NCI-H2196 (cell line): ENCODE data around the gene CD79A.

ENCODE experiments used
- DNase-seq: peaks from one replicate; lab custom pipeline; 2025; ENCODE audit not compliant: unreplicated experiment; lab: John Stamatoyannopoulos, UW

CD79A gene

GRCh38 chr19:41883463-41883820 lies 6.4 kb downstream of the CD79A start:
- no peak for DNase-seq

- DNase-seq, result peak; percentile 98
Observed at GRCh38 chr19:41883821-41884733, 7.0 kb downstream of the CD79A start.

- no peak for DNase-seq
Observed at GRCh38 chr19:41886761-41887710, 10.0 kb downstream of the CD79A start.

GRCh38 chr19:41887711-41888382 lies 10.8 kb downstream of the CD79A start:
- DNase-seq, result peak; percentile 84

GRCh38 chr19:41888926-41889325 lies 11.8 kb downstream of the CD79A start:
- DNase-seq, result no peak

GRCh38 chr19:41889896-41890295 lies 12.8 kb downstream of the CD79A start:
- no peak for DNase-seq

GRCh38 chr19:41890936-41891335 lies 13.9 kb downstream of the CD79A start:
- DNase-seq, result no peak

- DNase-seq, result no peak
Observed at GRCh38 chr19:41892173-41892902, 15.3 kb downstream of the CD79A start.

GRCh38 chr19:41893899-41894298 lies 16.8 kb downstream of the CD79A start:
- DNase-seq, result no peak

GRCh38 chr19:41894350-41894749 lies 17.3 kb downstream of the CD79A start:
- DNase-seq, result no peak

GRCh38 chr19:41895745-41896580 lies 18.9 kb downstream of the CD79A start:
- DNase-seq, result no peak

GRCh38 chr19:41896581-41896942 lies 19.5 kb downstream of the CD79A start:
- no peak for DNase-seq

GRCh38 chr19:41897181-41897580 lies 20.1 kb downstream of the CD79A start:
- DNase-seq, result no peak

- no peak for DNase-seq
Observed at GRCh38 chr19:41897820-41898219, 20.7 kb downstream of the CD79A start.

GRCh38 chr19:41898235-41898634 lies 21.2 kb downstream of the CD79A start:
- no peak for DNase-seq

- DNase-seq, result no peak
Observed at GRCh38 chr19:41901707-41902360, 24.8 kb downstream of the CD79A start.

- DNase-seq, result no peak
Observed at GRCh38 chr19:41902594-41902993, 25.5 kb downstream of the CD79A start.

GRCh38 chr19:41903193-41903953 lies 26.3 kb downstream of the CD79A start:
- peak; percentile 31 for DNase-seq
